Stimulated activated CD4-positive, alpha-beta T cell treated with anti-CD3 and anti-CD28 coated beads, TNF-alpha, amount 100 ng/mL, for 4 hours (primary cell): Measurements from ENCODE around the gene VMAC.

Source experiments
- DNase-seq, 3 experiments: peaks; one replicate each; pipeline ENCODE4 v3.0.0-alpha.2; 2020; ENCODE audit warnings: low read depth in 3 of 3

The VMAC gene

GRCh38 chr19:5929179-5929578 is 24.5 kb downstream of the VMAC start:
- DNase-seq = no peak

- DNase-seq = no peak
Measured at GRCh38 chr19:5929625-5930024, 25.0 kb downstream of the VMAC start.

- DNase-seq = no peak
Measured at GRCh38 chr19:5931251-5931650, 26.6 kb downstream of the VMAC start.

- no peak for DNase-seq
Measured at GRCh38 chr19:5932146-5932545, 27.5 kb downstream of the VMAC start.

GRCh38 chr19:5932609-5933262 is 28.1 kb downstream of the VMAC start:
- DNase-seq = no peak

GRCh38 chr19:5933391-5934068 is 28.9 kb downstream of the VMAC start:
- no peak for DNase-seq

GRCh38 chr19:5934069-5934401 is 29.4 kb downstream of the VMAC start:
- no peak for DNase-seq

GRCh38 chr19:5934774-5935472 is 30.3 kb downstream of the VMAC start:
- no peak for DNase-seq

- DNase-seq = no peak
Measured at GRCh38 chr19:5935473-5936291, 31.0 kb downstream of the VMAC start.

GRCh38 chr19:5936292-5936592 is 31.6 kb downstream of the VMAC start:
- no peak for DNase-seq

GRCh38 chr19:5937550-5937949 is 32.9 kb downstream of the VMAC start:
- no peak for DNase-seq

- DNase-seq = no peak
Measured at GRCh38 chr19:5940260-5941208, 35.9 kb downstream of the VMAC start.

GRCh38 chr19:5941673-5942072 is 37.0 kb downstream of the VMAC start:
- DNase-seq = no peak

GRCh38 chr19:5943045-5943444 is 38.4 kb downstream of the VMAC start:
- DNase-seq = no peak

GRCh38 chr19:5943623-5944022 is 39.0 kb downstream of the VMAC start:
- no peak for DNase-seq

- DNase-seq = no peak
Measured at GRCh38 chr19:5947435-5947834, 42.8 kb downstream of the VMAC start.

- no peak for DNase-seq
Measured at GRCh38 chr19:5948752-5949564, 44.3 kb downstream of the VMAC start.

GRCh38 chr19:5949792-5950305 is 45.2 kb downstream of the VMAC start:
- DNase-seq = peak in 2 of 3 experiments; percentile 13 to 23

GRCh38 chr19:5950741-5951140 is 46.1 kb downstream of the VMAC start:
- no peak for DNase-seq

- DNase-seq = no peak
Measured at GRCh38 chr19:5951338-5951861, 46.7 kb downstream of the VMAC start.
